ENCODE measurements around the gene ZCWPW1.
"Not testable (repeated sequence)": the region's sequence is repeated elsewhere in the genome, so short reads cannot be mapped to it uniquely, and the experiment has no call there.

Gene ZCWPW1

DNA sequence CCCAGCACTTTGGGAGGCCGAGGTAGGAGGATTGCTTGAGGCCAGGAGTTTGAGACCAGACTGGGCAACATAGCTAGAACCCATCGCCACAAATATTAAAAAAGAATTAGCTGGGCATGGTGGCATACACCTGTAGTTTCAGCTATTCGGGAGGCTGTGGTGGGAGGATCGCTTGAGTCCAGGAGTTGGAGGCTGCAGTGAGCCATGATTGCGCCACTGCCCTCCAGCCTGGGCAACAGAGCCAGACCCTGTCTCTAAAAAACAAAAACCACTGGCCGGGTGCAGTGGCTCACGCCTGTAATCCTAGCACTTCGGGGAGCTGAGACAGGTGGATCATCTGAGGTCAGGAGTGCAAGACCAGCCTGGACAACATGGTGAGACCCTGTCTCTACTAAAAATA is 25.4 kb upstream of the ZCWPW1 start:
- not testable (repeated sequence) for DNase-seq

DNA sequence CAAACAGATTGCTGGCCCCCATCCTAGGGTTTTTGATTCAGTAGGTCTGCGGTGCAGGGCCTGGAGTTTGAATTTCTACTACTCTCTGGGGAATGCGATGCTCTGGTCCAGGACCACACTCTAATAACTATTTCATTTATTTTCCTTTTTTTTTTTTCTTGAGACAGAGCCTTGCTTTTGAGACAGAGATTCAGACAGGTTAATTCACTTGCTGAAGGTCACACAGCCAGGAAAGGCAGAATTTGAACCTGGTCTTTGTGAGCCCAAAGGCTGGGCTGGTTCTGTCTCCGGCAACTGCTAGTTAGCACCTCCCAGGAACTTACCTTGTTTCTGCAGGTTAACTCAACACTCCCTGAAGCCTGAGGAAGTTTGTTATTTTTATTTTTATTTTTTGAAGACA is 24.0 kb upstream of the ZCWPW1 start:
- no peak for DNase-seq

DNA sequence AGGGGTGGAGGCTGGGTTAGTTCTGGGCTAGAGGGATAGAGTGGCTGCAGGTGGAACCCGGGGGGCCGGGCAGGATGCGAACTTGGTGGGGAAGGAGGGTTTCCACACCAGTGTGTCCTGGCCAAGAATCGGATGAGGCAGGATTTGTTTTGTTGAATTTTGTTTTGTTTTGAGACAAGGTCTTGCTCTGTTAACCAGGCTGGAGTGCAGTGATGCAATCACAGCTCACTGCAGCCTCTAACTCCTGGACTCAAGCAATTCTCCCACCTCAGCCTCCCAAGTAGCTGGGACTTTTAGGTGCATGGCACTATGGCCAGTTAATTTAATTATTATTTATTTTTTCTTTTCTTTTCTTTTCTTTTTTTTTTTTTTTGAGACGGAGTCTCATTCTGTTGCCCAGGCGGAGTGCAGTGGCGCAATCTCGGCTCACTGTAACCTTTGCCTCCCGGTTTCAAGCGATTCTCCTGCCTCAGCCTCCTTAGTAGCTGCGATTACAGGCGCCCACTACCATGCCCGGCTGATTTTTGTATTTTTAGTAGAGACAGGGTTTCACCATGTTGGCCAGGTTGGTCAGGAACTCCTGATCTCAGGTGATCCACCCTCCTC is 20.8 kb upstream of the ZCWPW1 start:
- no peak for DNase-seq

DNA sequence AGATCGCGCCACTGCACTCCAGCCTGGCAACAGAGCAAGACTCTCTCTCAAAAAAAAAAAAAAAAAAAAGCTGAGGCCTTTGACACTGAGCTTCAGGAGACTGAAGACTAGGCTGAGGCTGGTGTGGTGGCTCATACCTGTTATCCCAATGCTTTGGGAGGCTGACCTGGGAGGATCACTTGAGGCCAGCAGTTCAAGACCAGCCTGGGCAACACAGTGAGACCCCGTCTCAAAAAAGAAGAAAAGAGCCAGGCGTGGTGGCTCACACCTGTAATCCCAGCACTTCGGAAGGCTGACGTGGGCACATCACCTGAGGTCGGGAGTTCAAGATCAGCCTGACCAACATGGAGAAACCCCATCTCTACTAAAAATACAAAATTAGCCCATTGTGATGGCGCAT is 18.9 kb upstream of the ZCWPW1 start:
- DNase-seq = not testable (repeated sequence)

DNA sequence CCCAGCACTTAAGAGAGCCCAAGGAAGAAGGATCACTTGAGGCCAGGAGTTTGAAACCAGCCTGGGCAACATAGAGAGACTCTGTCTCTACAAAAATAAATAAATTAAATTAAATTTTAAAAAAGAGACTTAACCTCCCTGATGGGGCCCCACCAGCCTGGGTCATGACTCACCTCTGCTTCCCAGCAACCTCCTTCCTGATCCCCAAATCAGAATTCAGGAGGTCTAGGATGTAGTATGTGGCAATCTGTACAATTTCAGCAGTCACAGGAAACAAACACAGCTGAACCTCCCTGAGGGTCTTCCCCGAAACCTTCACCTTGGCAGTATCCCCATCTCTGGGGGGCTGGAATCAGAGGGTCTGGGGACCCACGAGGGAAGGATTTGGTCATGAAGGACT is 17.5 kb upstream of the ZCWPW1 start:
- DNase-seq = no peak

DNA sequence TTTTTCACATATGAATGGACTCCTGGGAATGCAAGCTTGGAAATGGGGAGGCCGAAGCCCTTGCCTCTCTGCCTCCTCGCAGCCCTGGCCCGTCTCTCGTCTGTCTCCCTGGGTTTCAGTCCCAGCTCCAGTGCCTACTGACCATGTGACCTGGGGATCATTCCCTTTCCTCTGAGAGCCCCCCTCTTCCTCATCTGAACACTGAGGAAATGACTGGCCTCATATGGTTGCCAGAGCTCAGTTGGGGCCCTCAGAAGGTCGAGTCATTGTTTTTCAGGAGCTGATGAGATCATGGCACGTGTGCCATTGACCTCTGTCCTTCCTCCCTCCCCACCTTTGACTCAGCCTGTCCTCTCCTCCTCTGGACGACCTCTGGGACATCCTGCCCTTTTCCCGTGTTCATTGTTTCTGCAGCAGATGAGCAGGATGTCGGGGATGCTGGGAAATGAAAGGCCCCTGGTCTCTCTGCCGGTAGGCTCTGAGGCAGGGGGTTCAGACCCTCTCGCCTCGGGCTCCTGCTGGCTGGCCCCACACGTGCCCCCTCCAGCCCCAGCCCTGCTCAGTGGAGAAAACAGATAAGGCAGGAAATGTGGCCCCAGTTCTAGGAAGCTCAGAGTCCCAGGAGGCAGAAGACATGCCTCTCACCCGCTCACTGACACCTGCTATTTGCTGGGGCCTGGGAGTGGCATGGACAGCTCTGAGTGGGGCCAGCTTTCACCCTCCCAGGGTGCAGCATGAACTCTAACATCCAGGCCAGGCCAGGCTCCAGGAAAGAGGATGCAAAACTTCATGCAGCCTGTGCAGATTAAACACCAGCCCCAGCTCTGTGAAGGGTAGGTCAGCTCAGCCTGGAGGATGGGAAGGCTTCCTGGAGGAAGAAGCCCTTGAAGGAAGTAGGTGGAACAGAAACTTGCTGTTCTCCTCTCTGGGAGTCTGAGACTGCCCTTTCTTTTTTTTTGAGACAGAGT is 16.1 kb upstream of the ZCWPW1 start:
- no peak for DNase-seq

DNA sequence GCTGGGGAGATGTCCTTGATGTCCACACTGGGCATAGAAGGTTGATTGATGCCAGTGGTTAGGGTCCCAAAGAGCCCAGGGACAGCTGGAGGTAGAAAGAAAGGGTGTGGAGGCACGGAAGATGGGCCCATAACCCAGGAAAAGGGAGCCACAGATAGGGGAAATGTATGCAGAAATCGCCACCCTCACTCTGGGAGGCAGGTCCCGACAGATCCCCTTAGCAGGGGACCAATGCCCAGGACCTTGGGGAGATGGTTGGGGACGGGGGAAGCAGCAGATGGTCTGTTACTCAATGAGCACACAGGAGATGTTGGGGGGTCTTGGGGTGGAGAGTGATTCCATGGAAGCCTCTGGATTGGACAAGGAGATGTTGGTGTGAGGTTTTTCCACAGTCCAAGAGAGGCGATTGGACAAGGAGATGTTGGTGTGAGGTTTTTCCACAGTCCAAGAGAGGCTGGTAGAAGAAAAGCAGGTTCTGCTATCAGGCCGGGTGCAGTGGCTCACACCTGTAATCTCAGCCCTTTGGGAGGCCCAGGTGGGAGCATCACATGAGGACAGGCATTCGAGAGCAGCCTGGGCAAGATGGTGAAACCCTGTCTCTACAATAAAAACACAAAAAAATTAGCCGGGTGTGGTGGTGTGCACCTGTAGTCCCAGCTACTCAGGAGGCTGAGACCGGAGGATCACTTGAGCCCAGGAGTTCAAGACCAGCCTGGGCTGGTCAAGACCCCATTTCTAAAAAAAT is 14.8 kb upstream of the ZCWPW1 start:
- no peak for DNase-seq

DNA sequence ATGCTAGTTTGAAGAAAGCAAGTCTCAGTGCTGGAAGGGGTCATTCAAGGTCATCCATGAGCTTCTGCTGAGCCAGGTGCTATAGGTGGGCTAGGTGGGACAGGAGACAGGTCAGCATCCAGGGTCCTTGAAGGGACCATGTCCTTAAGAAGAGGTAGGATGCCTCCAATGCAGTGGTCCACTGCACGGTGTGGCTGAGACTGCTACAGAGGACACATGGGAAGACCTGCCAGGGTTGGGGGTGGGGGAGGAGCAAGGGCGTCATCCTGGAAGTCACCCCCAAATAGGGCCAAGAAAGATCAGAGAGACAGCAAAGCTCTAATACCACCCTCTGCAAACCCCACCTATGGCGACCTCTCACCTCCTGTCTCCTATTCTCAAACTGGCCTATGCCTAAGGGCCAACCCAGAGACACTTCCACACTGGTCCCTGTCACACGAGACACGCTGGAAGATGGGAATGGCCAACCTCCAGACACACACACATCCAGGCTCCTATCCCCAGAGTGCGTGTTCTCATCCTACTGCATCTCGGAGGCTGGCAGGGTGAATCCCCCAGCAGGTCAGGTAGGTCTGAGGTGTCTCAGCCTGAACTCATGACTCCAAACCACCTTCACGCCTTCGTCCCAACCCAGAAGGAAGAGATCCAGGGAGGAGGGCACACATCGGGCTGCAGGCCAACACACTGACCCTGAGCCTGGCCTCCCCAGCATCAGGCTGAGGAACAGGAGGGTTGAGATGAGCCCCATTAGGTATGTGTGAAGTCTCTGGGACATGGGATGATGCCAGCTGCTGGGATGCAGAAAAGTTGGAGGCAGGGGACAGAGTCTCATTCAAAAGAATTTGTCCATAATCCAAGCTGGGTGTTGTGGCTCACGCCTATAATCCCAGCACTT is 13.4 kb upstream of the ZCWPW1 start:
- DNase-seq = no peak

DNA sequence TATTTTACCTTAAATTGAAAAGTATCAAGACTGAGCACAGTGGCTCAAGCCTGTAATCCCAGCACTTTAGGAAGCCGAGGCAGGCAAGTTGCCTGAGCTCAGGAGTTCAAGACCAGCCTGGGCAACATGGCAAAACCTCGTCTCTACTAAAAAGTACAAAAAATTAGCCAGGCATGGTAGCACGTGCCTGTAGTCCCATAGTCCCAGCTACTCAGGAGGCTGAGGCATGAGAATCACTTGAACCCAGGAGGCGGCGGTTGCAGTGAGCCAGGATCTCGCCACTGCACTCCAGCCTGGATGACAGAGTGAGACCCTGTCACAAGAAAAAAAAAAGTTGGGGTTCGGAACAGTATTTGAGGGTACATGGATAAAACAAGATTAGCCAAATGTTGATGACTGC is 10.7 kb upstream of the ZCWPW1 start:
- DNase-seq = not testable (repeated sequence)

DNA sequence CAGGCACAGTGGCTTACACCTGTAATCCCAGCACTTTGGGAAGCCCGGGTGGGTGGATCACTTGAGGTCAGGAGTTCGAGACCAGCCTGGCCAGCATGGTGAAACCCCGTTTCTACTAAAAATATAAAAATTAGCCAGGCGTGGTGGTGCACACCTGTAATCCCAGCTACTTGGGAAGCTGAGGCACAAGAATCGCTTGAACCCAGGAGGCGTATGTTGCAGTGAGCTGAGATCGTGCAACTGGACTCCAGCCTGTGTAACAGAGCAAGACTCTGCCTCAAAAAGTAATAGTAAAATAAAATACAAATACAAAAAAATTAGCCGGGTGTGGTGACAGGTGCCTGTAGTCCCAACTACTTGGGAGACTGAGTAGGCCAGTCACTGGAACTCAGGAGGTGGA is 10.2 kb upstream of the ZCWPW1 start:
- not testable (repeated sequence) for DNase-seq

DNA sequence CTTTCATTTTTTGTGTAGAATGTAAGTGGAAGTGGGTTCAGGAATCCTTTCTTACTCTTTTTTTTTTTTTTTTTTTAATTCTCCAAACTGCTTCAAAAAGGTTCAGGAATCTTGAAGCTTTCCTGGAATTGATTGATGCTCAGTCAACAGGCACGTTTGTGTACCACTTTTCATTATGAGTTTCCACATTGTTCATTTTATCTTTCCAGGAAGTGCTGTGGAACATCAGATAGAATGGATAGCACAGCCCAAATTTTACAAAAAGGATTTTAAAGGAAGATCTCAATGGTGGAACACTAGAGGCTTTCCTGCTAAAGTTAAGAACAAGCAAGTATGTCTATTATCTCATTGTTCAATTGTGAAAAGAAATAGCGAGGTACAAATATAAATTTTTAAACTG is 9.7 kb upstream of the ZCWPW1 start:
- no peak for DNase-seq

DNA sequence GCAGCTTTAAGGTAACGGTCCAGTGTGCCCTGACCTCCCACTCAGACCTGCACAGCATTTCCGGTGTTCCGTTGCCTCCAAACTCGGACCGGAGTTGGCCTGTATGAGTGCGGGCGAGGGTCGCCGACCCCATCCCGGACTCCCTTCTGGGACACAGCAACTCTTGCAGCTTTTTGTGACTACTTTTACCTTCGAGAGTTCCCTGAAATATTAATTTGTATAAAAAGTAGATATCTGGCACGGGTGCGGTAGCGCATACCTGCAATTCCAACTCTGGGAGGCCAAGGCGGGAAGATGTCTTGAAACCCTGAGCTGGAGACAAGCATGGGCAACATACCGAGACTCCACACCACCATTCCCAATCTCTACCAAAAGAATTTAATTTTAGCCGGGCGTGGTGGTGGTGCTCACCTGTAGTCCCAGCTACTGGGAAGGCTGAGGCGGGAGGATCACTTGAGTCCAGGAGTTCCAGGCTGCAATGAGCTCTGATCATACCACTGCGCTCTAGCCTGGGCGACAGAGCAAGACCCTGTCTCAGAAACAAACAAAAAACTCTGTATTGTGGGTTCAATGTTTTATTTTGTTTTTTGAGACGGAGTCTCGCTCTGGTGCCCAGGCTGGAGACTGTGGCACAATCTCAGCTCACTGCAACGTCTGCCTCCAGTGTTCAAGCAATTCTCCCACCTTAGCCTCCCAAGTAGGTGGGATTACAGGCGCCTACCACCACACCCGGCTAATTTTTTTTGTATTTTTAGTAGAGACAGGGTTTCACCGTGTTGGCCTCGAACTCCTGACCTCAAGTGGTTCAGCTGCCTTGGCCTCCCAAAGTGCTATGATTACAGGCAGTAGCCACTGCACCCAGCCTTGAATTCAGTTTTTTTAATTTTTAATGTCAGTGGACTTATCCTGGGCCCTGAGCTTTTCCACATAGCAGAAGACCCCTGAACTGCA is 8.9 kb upstream of the ZCWPW1 start:
- DNase-seq = no peak

DNA sequence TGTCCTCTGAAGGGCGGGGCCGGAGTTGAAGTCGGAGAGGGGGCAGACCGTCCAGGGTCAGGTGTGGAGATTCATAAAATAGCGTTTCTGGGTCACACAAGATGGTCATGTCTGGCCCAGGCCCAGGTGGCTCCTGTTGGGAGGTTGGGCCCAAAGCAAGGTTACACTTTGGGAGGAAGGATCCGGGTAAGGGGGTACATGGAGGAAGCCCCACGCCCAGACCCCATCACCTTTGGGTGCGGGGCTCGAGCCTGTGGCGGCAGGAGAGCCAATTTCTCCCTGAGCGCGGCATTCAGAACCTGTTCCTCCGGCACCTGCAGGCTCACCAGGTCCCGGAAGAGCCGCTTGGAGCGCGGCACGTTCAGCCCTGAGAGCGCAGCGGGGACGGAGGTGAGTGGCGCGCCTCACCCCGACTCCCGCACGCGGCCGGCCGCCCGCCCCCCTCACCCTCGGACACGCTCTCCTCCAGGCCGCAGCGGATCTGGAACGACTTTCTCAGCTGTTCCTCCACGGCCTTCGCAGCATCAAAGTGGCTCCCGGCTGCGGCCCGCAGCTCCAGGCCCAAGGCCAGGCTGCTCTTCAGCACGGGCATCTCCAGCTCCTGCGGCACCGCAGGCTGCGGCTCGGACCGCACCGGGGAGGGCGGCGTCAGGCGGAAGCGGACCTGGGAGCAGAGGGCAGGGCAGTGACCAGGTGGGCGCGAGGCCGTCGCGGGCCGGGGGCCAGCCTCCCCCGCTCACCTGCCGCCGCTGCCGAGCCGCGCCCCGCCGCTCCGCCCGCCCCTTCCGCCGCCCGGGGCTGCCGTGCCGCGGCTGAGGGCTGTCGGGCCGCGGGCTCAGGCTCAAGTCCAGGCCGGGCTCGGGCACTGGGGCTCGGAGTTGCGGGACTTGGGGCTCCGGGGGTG is 7.2 kb upstream of the ZCWPW1 start:
- DNase-seq = peak; percentile 48 to 71

DNA sequence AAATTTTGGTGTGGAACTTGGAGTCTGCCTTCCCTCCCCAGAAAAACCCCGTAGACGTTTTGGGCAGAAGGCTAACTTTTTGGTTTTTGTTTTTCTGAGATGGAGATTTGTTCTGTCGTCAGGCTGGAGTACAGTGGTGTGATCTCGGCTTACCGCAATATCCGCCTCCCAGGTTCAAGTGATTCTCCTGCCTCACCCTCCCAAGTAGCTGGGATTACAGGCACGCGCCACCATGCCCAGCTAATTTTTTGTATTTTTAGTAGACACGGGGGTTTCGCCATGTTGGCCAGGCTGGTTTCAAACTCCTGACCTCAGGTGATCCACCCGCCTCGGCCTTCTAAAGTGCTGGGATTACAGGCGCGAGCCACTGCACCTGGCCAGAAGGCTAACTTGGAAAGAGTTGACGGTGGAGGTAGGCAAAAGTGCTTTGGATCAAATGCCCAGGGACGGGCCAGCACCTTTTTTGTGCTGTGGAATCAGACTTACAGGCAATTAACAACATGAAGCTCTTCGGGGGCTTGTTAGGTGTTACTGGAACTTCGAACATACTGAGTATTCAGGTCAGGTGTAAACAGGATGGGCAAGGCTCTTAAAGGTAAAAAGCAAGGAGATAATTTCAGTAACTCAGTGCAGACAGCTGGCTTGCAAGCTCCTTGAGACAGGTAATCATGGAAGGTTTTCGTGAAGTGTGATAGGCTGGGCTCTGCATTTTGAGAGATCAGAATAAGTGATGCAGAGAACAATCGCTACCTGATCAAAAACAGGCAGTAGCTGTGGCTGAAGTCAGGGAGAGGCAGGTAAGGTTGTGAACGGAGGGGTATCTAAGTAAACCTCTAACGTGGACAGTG is 6.0 kb upstream of the ZCWPW1 start:
- no peak for DNase-seq

DNA sequence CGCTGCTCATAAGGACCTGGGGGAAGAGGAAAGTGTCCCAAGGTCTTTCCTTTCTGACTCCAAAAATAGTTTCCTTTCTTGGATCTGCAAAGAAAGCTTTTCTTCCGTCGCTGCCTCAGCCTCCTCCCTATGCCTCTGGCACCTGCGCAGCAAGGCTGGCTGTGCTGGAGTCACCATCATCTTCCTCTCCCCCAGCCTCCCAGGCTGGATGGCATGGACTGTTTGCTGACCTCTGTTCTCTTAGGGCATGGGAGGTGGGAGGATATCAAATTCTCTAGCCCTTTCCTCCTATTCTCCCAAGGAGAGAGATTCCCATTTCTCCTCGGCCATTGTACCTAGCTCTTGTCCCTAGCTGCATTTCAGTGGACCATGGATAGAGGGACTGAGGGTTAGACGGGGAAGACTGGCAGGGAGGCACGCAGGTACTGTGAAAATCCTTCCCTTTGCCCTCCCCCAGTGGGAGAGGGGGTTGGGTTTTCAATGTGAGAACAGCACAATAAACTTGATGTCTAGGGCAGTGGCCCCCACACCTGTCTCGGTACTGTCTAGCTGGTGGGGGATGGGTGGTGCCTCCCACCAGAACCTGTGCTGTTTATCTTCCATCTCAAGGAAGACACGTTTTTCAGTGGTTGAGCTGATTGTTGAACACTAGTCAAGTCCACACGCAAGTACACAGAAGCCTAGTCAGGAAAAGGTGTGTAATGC is 5.2 kb upstream of the ZCWPW1 start:
- no peak for DNase-seq

DNA sequence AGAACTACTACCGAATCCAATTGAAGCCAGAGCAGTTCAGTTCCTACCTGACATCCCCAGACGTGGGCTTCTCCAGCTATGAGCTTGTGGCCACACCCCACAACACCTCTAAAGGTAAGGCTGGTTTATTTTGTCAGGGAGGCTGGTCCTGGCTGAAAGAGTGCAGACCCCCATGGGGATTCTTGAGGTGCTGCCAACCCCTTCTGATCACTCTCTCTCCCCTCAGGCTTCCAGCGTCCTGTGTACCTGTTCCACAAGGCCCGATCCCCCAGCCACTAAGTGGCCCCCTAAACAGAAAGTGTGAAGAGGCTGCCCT is 4.7 kb upstream of the ZCWPW1 start:
- no peak for DNase-seq

DNA sequence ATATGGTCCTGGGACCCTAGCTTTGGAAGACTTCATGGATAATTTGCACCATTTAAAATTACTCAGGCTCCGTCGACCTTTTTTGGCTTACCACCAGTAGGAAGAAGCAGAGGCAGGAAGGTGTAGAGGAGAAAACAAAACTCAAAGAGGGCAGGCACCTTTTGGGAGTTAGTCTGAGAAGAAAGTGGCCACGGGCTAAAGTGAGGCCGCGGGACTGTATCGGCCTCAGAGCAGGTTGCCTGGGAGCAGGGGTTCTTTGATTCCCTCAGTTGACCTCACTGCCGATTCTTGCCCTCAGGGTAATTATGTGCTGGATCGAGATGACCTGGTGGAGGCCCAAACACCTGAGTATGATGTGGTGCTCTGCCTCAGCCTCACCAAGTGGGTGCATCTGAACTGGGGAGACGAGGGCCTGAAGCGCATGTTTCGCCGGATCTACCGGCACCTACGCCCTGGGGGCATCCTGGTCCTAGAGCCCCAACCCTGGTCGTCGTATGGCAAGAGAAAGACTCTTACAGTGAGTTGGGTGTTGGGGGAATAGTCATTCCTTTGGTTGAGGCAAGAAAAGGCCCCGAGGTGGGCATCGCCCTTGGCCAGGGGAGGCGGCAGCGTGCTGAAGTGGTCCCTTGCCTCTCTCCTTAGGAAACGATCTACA is 4.2 kb upstream of the ZCWPW1 start:
- DNase-seq = no peak

DNA sequence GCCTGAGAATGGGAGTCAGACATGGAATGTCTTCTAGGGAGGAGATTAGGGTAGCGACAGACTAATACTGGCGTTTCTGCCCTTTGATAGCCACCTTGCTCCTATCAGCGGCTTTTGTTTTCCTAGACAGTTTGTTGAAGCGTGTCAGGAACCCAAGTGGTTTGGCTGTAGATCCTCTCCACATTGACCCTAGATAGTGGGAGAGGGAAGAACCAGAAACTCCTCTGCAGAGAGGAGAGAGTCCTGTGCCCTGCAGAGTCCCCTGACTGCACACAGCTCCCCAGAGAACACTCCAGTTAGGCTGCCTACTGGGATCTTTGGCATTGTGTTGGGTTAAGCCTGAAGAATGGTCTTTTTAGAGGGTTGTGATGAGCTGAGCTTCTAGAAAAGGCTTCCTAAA is 3.5 kb upstream of the ZCWPW1 start:
- no peak for DNase-seq
